H7 (cell line): ENCODE results near the gene DNAJC5G. TPM values are rescaled to one million over a fixed set of nuclear protein-coding genes. Genes with fewer than 3 reads are reported as not detected.

Experiments used
- DNase-seq: peaks from one replicate; pipeline ENCODE4 v3.0.0; 2012
- H3K27me3 ChIP-seq: 2 replicates; pipeline ENCODE4 v1.6.0; 2011; ENCODE audit warnings: mild to moderate bottlenecking, low read length; ENCODE audit not compliant: control insufficient read depth, insufficient read depth
- H3K36me3 ChIP-seq: replicated peaks from 2 replicates; pipeline ENCODE4 v1.5.1; 2011; ENCODE audit warnings: low read length; ENCODE audit not compliant: control insufficient read depth, insufficient read depth
- H3K4me3 ChIP-seq: 2 replicates; pipeline ENCODE4 v1.5.1; 2011; ENCODE audit warnings: low read depth, mild to moderate bottlenecking, control low read depth, low read length, moderate library complexity; ENCODE audit not compliant: insufficient read depth
- total RNA-seq: library from RNA; depleted of rRNA; stranded (reverse); fragments of >200 nt; shearing (Covaris generic); gene quantifications from 2 replicates; pipeline ENCODE4 v1.2.3, GENCODE V29; 2014; rRNA removed

Gene DNAJC5G, protein sequence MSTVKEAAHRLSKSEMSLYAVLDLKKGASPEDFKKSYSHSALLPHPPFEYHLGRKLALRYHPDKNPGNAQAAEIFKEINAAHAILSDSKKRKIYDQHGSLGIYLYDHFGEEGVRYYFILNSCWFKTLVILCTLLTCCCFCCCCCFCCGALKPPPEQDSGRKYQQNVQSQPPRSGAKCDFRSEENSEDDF
- not detected in 2 replicates for total RNA-seq

DNA sequence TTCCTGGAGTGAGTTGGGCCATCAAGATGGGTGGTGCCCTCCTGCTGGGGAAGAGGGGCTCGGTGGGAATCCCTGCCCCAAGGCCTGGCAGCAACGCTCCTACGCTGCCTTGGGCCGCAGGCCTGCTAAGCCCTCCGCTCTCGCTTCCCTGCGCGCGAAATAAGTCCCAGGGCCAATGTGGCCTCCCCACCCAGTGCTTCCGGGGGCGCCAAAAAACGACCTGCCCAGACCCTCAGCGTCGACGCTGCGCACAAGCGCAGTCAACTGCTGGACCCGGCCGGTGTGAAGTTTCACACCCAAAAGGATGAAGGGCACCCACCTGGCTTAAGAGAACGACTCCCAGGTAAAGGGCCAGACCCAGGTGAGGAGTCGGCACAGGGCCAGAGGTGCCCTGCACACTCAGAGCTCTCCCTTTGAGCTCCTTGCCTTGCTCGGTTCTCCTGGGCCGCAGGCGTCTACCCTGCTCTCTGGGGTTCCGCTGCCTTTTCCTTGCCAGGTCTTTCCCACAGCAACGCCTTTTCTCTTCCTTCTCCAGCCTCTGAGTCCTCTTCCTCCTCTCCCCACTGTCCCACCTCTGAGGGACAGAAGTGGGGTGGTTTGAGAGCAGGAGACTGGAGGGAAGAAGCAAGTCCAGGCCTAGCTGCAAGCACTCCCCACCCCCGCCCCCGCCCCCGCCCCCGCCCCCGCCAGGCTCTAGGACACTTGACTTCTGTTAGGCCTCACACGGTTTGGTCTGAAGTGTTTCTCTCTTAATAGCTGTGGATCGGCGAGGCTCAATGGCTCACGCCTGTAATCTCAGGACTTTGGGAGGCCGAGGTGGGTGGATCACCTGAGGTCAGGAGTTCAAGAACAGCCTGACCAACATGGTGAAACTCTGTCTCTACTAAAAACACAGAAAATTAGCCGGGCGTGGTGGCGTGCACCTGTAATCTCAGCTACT lies at the start of gene DNAJC5G:
DNAJC5G (plus strand) TSS at position 223 of the 940 bp plus-strand sequence. CDS start 1,296 bp downstream, outside the sequence.
- Histone ChIP-seq H3K4me3 (no peak within 1 kb of the TSS), H3K36me3 (no peaks in the 10 kb centered on the region), H3K27me3 (no peaks in the 10 kb centered on the region)
- peak; percentile 42 for DNase-seq

- Histone ChIP-seq H3K4me3 (no peak overlapping the region), H3K36me3 (peaks cover 53% of the 10 kb centered on the region), H3K27me3 (no peaks in the 10 kb centered on the region)
- DNase-seq, result no peak
Measured at GRCh38 chr2:27225526-27225925, 49.7 kb upstream of the DNAJC5G start.

DNA sequence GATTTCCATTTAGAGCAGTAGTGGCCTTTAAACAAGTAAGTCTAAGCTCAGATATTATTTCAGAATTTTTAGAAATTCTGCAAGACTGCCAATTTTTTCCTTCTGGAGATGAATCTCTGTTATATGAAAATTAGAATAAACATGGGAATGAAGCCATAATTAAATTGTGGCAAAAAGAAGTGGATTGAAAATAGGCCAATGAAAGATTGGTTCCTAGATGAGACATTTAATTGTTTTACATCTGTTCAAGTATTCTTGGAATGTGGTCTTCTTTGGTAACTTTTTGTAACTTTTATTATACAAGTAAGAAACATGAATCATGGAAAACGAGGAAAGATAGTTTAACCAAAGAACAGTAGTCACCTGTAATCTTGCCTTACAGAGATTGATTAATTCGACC lies 47.7 kb upstream of the DNAJC5G start:
- H3K36me3 ChIP-seq, result peaks cover 56% of the 10 kb centered on the region
- no peak overlapping the region for H3K4me3 ChIP-seq
- H3K27me3 ChIP-seq, result no peaks in the 10 kb centered on the region
- DNase-seq, result no peak

DNA sequence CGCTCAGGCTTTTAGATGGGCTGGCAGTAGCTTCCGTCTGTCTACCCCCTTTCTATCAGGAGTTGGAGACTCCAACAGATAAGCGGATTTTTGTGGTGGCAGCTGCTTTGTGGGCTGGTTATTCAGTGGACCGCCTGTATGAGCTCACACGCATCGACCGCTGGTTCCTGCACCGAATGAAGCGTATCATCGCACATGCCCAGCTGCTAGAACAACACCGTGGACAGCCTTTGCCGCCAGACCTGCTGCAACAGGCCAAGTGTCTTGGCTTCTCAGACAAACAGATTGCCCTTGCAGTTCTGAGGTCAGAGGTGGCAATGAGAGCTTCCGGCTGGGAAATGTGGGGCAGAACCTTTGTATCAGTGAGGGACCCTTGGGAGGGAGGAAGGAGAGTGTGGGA lies 43.3 kb upstream of the DNAJC5G start:
- H3K27me3 ChIP-seq, result no peaks in the 10 kb centered on the region
- peaks cover 65% of the 10 kb centered on the region for H3K36me3 ChIP-seq
- DNase-seq, result no peak
- no peak overlapping the region for H3K4me3 ChIP-seq

DNA sequence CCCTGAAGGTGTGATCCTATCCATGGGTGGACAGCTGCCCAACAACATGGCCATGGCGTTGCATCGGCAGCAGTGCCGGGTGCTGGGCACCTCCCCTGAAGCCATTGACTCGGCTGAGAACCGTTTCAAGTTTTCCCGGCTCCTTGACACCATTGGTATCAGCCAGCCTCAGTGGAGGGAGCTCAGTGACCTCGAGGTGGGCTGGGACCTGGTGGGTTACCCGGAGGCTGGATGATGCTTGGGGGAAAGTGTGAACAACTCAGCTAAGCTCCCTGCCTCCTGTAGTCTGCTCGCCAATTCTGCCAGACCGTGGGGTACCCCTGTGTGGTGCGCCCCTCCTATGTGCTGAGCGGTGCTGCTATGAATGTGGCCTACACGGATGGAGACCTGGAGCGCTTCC lies 41.9 kb upstream of the DNAJC5G start:
- H3K4me3 ChIP-seq, result no peak overlapping the region
- H3K27me3 ChIP-seq, result no peaks in the 10 kb centered on the region
- DNase-seq, result no peak
- peaks cover 74% of the 10 kb centered on the region for H3K36me3 ChIP-seq

GRCh38 chr2:27236136-27236535 lies 39.1 kb upstream of the DNAJC5G start:
- no peak for DNase-seq
- Histone ChIP-seq H3K4me3 (no peak overlapping the region), H3K27me3 (no peaks in the 10 kb centered on the region), H3K36me3 (peaks cover 92% of the 10 kb centered on the region)

DNA sequence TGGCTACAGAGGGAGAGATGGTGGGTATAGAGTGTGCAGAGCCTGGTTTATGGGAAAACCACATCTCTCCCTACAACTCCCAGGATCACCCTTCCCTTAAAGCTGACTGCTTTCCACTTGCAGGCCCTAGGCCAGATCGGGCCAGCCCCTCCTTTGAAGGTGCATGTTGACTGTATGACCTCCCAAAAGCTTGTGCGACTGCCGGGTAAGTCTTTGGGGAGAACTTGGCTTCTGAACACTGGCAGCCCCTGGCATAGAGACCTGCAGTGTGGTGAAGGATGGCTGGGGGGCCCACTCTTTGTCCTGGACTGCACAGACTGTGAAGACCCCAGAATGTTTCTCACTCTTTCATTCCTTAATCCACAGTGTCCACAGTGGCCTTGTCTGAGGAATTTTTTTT lies 38.6 kb upstream of the DNAJC5G start:
- Histone ChIP-seq H3K4me3 (no peak overlapping the region), H3K36me3 (peaks cover 93% of the 10 kb centered on the region), H3K27me3 (no peaks in the 10 kb centered on the region)
- no peak for DNase-seq

- no peak overlapping the region for H3K4me3 ChIP-seq
- no peaks in the 10 kb centered on the region for H3K27me3 ChIP-seq
- H3K36me3 ChIP-seq, result peaks cover 93% of the 10 kb centered on the region
- no peak for DNase-seq
Measured at GRCh38 chr2:27237341-27237945, 37.8 kb upstream of the DNAJC5G start.

GRCh38 chr2:27238976-27239375 lies 36.3 kb upstream of the DNAJC5G start:
- Histone ChIP-seq H3K27me3 (no peaks in the 10 kb centered on the region), H3K4me3 (no peak overlapping the region), H3K36me3 (peaks cover 93% of the 10 kb centered on the region)
- DNase-seq, result no peak

GRCh38 chr2:27240406-27240805 lies 34.8 kb upstream of the DNAJC5G start:
- no peak overlapping the region for H3K4me3 ChIP-seq
- peaks cover 85% of the 10 kb centered on the region for H3K36me3 ChIP-seq
- H3K27me3 ChIP-seq, result no peaks in the 10 kb centered on the region
- no peak for DNase-seq

DNA sequence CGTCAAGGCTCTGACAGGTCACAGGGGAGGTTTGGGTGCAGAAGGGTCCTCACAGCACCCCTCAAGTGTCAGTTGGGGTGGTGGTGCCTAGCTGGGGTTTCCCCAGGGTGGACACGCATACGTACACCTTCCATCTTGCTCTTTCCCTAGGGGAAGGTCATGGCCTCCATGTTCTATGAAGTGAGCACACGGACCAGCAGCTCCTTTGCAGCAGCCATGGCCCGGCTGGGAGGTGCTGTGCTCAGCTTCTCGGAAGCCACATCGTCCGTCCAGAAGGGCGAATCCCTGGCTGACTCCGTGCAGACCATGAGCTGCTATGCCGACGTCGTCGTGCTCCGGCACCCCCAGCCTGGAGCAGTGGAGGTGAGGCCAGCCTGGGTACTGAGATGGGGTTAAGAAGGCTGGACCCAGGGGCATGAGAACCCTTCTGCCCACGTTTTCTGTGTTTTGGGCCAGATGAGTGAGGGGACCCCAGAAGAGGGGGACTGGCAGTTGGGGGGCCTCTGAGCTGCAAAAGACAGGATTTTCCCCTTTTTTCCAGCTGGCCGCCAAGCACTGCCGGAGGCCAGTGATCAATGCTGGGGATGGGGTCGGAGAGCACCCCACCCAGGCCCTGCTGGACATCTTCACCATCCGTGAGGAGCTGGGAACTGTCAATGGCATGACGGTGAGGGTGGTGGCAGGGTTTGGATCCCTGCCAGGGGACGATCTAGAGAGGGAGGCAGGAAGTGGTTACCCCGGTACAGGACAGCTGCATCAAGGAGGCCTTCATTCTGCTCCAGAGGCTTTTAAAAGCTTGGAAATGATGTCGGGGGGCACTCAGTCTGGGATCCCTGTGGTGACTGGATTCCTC lies 33.2 kb upstream of the DNAJC5G start:
- H3K36me3 ChIP-seq, result peaks cover 71% of the 10 kb centered on the region
- no peaks in the 10 kb centered on the region for H3K27me3 ChIP-seq
- peak; percentile 43 for DNase-seq
- no peak overlapping the region for H3K4me3 ChIP-seq

DNA sequence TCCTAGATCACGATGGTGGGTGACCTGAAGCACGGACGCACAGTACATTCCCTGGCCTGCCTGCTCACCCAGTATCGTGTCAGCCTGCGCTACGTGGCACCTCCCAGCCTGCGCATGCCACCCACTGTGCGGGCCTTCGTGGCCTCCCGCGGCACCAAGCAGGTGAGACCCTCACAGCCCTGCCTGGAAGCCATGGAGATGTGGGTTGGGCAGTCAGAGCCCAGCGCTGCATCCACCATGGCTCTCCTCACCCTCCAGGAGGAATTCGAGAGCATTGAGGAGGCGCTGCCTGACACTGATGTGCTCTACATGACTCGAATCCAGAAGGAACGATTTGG lies 32.6 kb upstream of the DNAJC5G start:
- H3K36me3 ChIP-seq, result peaks cover 66% of the 10 kb centered on the region
- H3K4me3 ChIP-seq, result no peak overlapping the region
- no peaks in the 10 kb centered on the region; the same call in 1 of the 2 replicates for H3K27me3 ChIP-seq
- no peak for DNase-seq

DNA sequence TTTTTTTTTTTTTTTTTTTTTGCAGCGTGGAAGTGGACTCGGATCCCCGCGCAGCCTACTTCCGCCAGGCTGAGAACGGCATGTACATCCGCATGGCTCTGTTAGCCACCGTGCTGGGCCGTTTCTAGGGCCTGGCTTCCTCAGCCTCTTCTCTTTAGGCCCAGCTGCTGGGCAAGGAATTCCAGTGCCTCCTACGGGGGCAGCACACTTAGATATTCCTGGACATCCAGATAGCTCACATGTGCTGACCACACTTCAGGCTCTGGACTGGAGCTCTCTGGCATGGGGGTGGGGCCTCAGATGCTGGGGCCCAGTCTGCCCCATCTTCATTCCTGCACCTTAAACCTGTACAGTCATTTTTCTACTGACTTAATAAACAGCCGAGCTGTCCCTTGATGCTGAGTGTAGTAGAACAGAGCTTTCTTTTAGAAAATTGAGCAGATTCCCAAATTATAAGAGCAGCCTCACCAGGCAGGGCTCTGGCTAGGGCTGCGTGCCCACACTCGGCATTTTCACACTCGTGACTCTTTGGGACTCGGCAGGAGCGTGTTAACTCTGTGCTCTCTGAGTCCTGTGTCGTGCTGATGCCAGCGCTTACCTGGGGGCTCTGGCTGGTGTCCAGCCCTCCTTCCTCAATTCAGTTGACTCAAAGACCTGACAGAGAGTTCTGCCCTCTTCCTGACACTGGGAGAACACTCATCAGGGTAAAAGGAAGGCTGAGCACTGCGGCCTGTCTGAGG lies 31.7 kb upstream of the DNAJC5G start:
- Histone ChIP-seq H3K27me3 (no peaks in the 10 kb centered on the region; the same call in 1 of the 2 replicates), H3K4me3 (no peak overlapping the region), H3K36me3 (peaks cover 56% of the 10 kb centered on the region)
- no peak for DNase-seq

- no peak for DNase-seq
- Histone ChIP-seq H3K27me3 (no peaks in the 10 kb centered on the region; the same call in 1 of the 2 replicates), H3K36me3 (peaks cover 44% of the 10 kb centered on the region), H3K4me3 (no peak overlapping the region)
Measured at GRCh38 chr2:27245116-27245515, 30.1 kb upstream of the DNAJC5G start.
